ENCODE data around the gene ELAC1.
"Not testable (repeated sequence)": the region's sequence is repeated elsewhere in the genome, so short reads cannot be mapped to it uniquely, and the experiment has no call there.

ELAC1 gene

GRCh38 chr18:50972404-50972803 is 4.6 kb downstream of the ELAC1 start:
- DNase-seq (ENCODE audit: low read depth): not testable (repeated sequence)

GRCh38 chr18:50973367-50974126 is 5.7 kb downstream of the ELAC1 start:
- no peak for DNase-seq (ENCODE audit: low read depth)

- DNase-seq (ENCODE audit: low read depth): no peak
These were observed 9.4 kb downstream of the ELAC1 start for GRCh38 chr18:50977037-50977760.

- DNase-seq (ENCODE audit: low read depth): no peak
These were observed 13.5 kb downstream of the ELAC1 start for GRCh38 chr18:50981381-50981780.

- DNase-seq (ENCODE audit: low read depth): no peak
These were observed 14.4 kb downstream of the ELAC1 start for GRCh38 chr18:50982086-50982801.

GRCh38 chr18:50982802-50983179 is 15.0 kb downstream of the ELAC1 start:
- DNase-seq (ENCODE audit: low read depth): no peak

- DNase-seq (ENCODE audit: low read depth): no peak
These were observed 18.7 kb downstream of the ELAC1 start for GRCh38 chr18:50986360-50987087.

- DNase-seq (ENCODE audit: low read depth): no peak
These were observed 19.4 kb downstream of the ELAC1 start for GRCh38 chr18:50987261-50987660.

- DNase-seq (ENCODE audit: low read depth): no peak
These were observed 21.9 kb downstream of the ELAC1 start for GRCh38 chr18:50989711-50990110.

- DNase-seq (ENCODE audit: low read depth): no peak
These were observed 24.5 kb downstream of the ELAC1 start for GRCh38 chr18:50992351-50992762.

GRCh38 chr18:50994031-50994430 is 26.2 kb downstream of the ELAC1 start:
- DNase-seq (ENCODE audit: low read depth): no peak

GRCh38 chr18:51003174-51003573 is 35.3 kb downstream of the ELAC1 start:
- DNase-seq (ENCODE audit: low read depth): not testable (repeated sequence)

GRCh38 chr18:51006061-51006818 is 38.4 kb downstream of the ELAC1 start:
- no peak for DNase-seq (ENCODE audit: low read depth)

GRCh38 chr18:51006948-51007789 is 39.3 kb downstream of the ELAC1 start:
- no peak for DNase-seq (ENCODE audit: low read depth)

- DNase-seq (ENCODE audit: low read depth): no peak
These were observed 39.9 kb downstream of the ELAC1 start for GRCh38 chr18:51007790-51008139.

GRCh38 chr18:51009072-51009471 is 41.2 kb downstream of the ELAC1 start:
- DNase-seq (ENCODE audit: low read depth): no peak

- no peak for DNase-seq (ENCODE audit: low read depth)
These were observed 42.4 kb downstream of the ELAC1 start for GRCh38 chr18:51010218-51010617.

- no peak for DNase-seq (ENCODE audit: low read depth)
These were observed 43.9 kb downstream of the ELAC1 start for GRCh38 chr18:51011709-51012108.

GRCh38 chr18:51012441-51012840 is 44.6 kb downstream of the ELAC1 start:
- no peak for DNase-seq (ENCODE audit: low read depth)

GRCh38 chr18:51013259-51013658 is 45.4 kb downstream of the ELAC1 start:
- no peak for DNase-seq (ENCODE audit: low read depth)
